NCI-H2227 (cell line): ENCODE data around the gene KIF18B.
A peak's percentile ranks its signal among the peaks of the same experiment; 100 is the strongest.

Experiments
- DNase-seq: peaks from one replicate; lab custom pipeline; 2025; ENCODE audit not compliant: unreplicated experiment; lab: John Stamatoyannopoulos, UW

KIF18B gene

DNA sequence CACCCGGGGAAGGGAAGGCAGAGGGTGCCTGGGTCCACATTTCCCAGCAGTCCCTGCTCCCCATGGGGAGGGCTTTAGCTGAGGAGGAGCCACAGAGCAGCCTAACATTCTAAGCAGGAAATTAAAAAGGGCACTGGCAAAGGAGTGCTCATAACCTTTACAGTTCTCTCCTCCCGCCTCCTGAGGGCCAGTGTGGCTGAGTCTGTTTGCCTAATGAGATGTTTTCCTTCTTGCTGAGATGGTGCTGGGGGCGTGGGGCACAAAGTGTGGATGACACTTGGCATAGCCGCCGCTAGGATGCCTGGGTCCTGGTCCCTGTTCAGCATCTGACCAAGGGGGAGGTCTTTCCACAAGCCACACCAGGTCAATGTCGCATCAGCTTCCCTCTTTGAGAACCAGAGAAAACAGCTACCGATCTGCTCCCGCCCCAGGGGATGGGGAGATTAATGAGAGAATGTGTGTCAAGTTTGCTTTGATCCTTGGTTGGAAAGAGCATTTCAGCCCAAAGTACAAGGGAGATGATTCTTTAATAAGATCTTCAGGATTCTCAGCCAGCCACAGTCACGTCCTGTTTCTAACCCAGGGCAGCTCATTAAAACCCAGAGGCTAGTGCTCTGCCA lies 5.8 kb downstream of the KIF18B start:
- peak; percentile 43 for DNase-seq

DNA sequence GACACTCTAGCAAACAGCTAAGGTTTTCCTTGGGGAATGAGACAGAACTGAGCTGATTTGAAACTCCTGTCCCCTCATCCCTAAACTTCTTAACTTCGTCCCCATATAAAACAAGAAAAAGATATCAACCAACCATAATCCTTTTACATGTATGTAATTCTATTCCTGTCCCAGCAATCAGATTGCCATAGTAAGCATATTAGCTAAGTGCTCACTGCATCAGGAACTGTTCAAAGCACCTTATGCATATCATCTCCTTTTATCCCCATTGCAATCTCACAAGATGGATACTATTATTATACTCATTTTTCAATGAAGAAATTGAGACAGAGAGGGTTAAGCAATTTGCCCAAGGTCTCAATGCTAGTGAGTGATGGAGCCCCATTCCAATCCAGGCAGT lies 6.8 kb downstream of the KIF18B start:
- DNase-seq, result no peak

GRCh38 chr17:44940317-44940716 lies 7.3 kb downstream of the KIF18B start:
- no peak for DNase-seq

- no peak for DNase-seq
Measured at GRCh38 chr17:44935116-44935515, 12.5 kb downstream of the KIF18B start.

- no peak for DNase-seq
Measured at GRCh38 chr17:44934745-44935105, 12.8 kb downstream of the KIF18B start.

DNA sequence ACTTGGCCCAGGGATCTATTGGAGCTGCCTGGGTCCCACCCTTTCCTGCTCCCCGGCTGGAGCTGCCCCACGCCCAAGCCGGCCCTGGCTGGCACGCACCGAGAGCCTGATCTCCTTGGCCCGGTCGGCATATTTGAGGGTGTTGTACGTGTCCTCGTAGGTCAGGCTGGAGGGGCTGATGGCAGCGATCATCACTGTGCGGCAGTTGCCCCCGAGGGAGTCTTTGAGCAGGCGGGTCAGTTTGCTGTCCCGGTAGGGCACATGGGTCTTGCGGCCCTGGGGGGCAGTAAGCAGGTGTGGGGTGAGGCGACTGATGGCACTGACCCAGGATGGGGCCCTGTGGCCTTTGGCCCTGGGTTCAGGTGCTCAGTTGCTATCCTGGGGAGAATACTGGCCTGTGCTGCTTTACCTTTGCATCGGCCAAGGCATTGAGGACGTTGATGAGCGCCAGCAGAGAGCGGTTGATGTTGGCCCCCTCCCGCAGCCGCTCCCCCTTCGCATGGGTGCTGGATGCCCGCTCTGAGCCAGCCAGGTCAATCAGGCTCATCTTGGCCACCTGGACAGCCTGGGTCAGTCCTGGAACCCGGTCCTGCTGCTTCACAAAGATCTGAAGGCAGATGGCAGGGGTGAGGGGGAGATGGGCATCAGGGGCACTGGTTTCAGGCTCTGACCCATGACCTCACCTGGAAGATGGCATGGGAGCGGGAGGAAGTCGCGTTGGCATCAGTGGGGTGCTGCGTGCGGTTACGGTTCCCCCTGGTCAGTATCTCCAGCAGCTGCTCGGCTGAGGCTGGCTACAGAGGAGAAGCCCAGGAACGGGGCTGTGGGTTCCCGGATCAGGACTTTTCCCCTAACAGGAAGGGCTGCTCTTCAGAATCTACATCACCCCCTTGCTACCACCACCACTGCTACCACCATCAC lies 13.5 kb downstream of the KIF18B start:
- no peak for DNase-seq

DNA sequence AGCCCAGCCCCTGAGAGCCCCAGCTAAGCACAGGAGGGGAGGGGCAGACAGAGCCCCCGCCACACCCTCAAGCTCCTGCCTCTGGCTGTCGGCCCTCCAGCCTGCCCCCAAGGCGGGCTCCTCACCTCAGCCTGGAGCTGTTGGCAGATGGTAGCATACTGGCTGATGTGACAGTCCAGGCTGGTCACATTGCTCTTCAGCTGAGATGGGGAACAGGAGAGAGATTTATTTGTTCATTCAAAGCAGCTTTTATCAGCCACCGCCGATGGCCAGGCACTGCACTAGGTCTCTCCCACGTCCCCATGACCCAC lies 14.8 kb downstream of the KIF18B start:
- no peak for DNase-seq

DNA sequence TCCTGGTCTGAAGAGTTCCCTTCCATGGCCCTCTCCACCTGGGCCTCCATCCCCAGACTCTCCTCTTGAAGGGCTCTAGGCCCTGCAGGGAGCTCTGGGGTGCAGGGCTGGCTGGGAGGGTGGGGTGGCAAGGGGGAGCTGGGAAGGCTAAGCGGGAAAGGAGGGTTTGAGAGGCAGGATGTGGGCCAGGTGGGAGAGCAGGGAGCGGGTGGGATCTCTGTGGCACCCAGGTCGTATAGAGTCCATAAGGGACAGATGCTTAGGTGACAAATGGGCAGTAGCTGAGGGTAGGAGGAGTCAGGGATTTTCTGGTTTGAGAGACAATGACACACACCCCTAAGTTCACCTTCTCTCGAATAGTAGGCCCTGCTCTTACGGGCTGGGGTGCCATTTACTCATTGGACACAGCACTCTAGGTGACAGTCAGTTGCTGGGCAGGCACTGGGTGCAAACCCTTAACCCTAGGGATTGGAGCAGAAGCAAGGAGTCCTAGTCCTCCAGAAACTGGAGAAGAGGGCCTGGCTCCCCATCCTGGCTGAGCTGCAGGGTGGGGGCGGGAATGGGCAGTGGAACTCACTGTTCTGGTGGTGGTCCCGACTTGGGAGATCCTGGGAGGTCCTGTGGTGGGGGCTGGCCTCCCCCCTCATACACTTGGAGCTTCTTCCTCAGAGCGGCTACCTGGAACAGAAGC lies 15.3 kb downstream of the KIF18B start:
- DNase-seq, result no peak

DNA sequence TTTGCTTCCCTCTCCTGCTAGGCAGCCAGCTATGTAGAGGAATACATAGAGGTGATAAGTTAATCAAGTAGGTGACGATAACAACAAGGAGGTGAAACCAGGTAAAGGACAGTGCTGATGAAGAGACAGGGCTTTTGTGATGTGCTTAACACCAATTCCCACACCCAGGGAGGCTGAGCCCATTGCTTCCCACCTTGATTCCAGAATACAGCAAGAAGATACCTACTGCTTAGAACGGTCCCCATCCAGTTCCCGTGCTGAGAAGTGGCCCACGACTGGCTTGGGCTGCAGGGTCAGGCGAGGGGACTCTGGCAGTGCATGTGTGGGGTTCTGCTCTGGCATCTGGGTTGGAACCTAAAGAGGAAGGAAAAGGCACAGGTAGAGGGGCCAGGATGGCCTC lies 16.2 kb downstream of the KIF18B start:
- no peak for DNase-seq

GRCh38 chr17:44930667-44931066 lies 16.9 kb downstream of the KIF18B start:
- DNase-seq, result no peak

- no peak for DNase-seq
Measured at GRCh38 chr17:44928950-44929720, 18.4 kb downstream of the KIF18B start.

- no peak for DNase-seq
Measured at GRCh38 chr17:44928136-44928535, 19.4 kb downstream of the KIF18B start.

- DNase-seq, result no peak
Measured at GRCh38 chr17:44927696-44928095, 19.9 kb downstream of the KIF18B start.

- no peak for DNase-seq
Measured at GRCh38 chr17:44926821-44927525, 20.6 kb downstream of the KIF18B start.

DNA sequence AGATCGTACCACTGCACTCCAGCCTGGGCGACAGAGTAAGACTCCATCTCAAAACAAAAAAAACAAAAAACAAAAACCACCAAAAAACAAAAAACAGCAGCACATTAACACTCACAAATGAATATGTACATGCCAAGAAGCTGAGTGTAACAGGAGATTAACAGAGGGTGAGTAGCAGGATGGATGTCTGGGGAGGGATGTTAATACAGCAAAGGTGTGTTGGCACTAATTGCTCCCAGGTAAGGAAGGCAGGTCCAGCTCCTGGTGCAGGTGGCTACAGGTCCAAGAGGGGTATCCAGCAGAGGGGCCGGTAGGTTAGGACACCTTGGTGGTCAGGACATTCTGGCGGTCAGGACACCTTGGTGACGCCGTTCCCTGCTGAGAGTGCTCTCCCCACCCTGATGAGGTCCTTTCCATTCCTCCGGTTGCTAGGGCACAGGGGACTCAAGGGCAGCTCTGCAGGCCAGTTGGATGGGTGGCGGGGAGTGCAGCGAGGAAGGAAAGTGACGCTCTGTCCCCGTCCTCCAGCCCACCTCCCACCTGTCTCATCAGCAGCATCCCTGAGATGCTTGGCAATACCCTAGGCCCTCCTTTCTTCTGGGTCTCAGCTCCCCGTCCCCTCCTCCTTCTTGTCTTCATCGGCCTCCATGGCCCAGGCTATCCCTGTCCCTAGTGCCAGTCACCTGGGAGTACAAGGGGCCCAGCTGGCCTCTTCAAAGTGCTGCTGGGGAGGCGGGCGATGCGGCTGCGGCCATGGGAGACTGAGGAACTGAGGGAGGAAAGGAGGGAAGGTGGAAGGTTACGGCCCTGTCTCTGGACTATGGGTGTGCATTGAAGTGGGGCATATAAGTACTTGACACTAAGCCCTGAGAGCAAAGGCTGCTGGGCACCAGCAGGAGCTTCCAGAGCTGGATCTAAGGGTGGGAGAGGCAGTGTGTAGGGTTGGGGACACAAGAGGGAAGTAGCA lies 21.6 kb downstream of the KIF18B start:
- no peak for DNase-seq

GRCh38 chr17:44924107-44924544 lies 23.4 kb downstream of the KIF18B start:
- no peak for DNase-seq

DNA sequence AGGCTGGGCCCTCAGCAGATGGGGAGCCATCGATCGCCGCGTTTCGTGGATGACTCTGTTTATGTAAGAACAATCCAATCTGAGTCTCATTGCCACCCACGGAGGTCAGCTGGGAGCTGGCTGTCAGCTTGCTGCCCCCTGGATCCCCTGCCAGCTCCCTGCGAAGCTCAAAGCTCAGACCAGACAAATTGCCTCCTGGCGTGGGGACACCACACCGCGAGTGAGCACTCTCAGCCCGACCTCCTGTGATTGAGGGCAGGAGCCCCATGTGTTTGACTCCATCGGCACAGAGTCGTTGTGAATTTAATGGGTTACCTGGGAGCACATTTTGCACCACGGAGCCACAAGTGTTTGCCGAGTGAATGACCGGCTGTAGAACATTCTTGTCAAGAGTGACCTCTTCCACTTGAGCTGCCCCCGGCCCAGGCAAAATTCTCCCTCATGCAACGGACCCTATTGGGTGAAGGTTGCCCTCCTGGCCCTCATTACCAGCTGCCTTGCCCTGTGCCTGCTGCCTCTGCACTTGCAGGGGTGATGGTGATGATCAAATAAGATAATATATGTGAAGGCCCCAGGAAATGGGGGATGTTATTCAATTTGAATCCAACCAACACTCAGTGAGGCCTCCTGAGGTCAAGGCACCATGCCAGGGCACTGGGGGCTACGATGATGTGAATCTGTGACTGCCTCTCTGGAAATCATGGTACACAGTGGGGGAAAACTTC lies 24.7 kb downstream of the KIF18B start:
- peak; percentile 23 for DNase-seq

- DNase-seq, result no peak
Measured at GRCh38 chr17:44922136-44922535, 25.4 kb downstream of the KIF18B start.
